ENCODE results near the gene OR6K3.

- TF ChIP-seq ZXDC (CRISPR knock-in tag; IDR thresholded peaks at IDR 0.05) (no peak), ATF1 (CRISPR knock-in tag; IDR thresholded peaks at IDR 0.05) (no peak), ZNF431 (CRISPR knock-in tag; IDR thresholded peaks at IDR 0.05; ENCODE audit: borderline replicate concordance, low read depth) (no peak), ZNF441 (CRISPR knock-in tag; IDR thresholded peaks at IDR 0.05; ENCODE audit: borderline replicate concordance) (no peak), POLR2AphosphoS5 (IDR thresholded peaks at IDR 0.05; ENCODE audit: low read depth, low read length) (no peak), SP4 (CRISPR knock-in tag; IDR thresholded peaks at IDR 0.05) (no peak), RBM39 (IDR thresholded peaks at IDR 0.05; ENCODE audit: low read depth, low read length, poor library complexity, severe bottlenecking) (no peak), ETV5 (CRISPR knock-in tag; IDR thresholded peaks at IDR 0.05; ENCODE audit: borderline replicate concordance) (no peak), RAD21 (CRISPR knock-in tag; IDR thresholded peaks at IDR 0.05) (no peak), E2F1 (CRISPR knock-in tag; IDR thresholded peaks at IDR 0.05) (no peak), MTA3 (CRISPR knock-in tag; IDR thresholded peaks at IDR 0.05) (no peak), FOXO4 (CRISPR knock-in tag; conservative IDR thresholded peaks at IDR 0.05) (no peak), CTCF (CRISPR knock-in tag; IDR thresholded peaks at IDR 0.05) (no peak), SUZ12 (IDR thresholded peaks at IDR 0.05; ENCODE audit: low read depth, low read length) (no peak)
These were observed 28.6 kb downstream of the OR6K3 start for GRCh38 chr1:158691907-158692306.
